Neural crest cell (in vitro differentiated cells): ENCODE data around the gene FMOD. TPM values are rescaled to one million over a fixed set of nuclear protein-coding genes. Genes with fewer than 3 reads are reported as not detected.

ENCODE experiments used
- DNase-seq: peaks from one replicate; pipeline ENCODE4 v3.0.0; 2021; ENCODE audit warnings: low read depth, mixed read lengths, low spot score
- H3K27ac Mint-ChIP-seq: one replicate; pipeline ENCODE4 v1.8.0; 2021; ENCODE audit warnings: mild to moderate bottlenecking, mixed read lengths; ENCODE audit not compliant: unreplicated experiment
- H3K27me3 Mint-ChIP-seq: 2 replicates; pipeline ENCODE4 v1.8.0; 2021; ENCODE audit warnings: low read depth, mild to moderate bottlenecking, mixed read lengths
- H3K36me3 Mint-ChIP-seq: 2 replicates; pipeline ENCODE4 v1.8.0; 2021; ENCODE audit warnings: low read depth, mild to moderate bottlenecking, mixed read lengths
- H3K4me1 Mint-ChIP-seq: 2 replicates; pipeline ENCODE4 v1.8.0; 2021; ENCODE audit warnings: mixed read lengths
- H3K4me3 Mint-ChIP-seq: one replicate; pipeline ENCODE4 v1.8.0; 2021; ENCODE audit warnings: mild to moderate bottlenecking, mixed read lengths
- H3K9me3 Mint-ChIP-seq: 2 replicates; pipeline ENCODE4 v1.8.0; 2021; ENCODE audit warnings: mixed read lengths
- long read RNA-seq: library from polyadenylated mRNA; unstranded; transcript quantifications from one replicate; pipeline ENCODE4 v2.0.0, GENCODE V29; 2020
- total RNA-seq: library from RNA; stranded (reverse); gene quantifications from 2 replicates; pipeline ENCODE4 v1.2.1, GENCODE V29; 2021
- TF ChIP-seq, protein P1 (sequence below): fragments of 200-600 bp; sonication (generic); conservative IDR thresholded peaks from 2 replicates; pipeline ENCODE4 v1.5.0; 2021; ENCODE audit warnings: antibody characterized with exemption, mild to moderate bottlenecking

FMOD gene
- 0.35 and 0.39 TPM in 2 replicates for total RNA-seq
- long read RNA-seq, partial matches to known transcripts, result 1 of 1 reads
- long read RNA-seq, other reads (novel, unspliced or antisense), result 0 of 1 reads

DNA sequence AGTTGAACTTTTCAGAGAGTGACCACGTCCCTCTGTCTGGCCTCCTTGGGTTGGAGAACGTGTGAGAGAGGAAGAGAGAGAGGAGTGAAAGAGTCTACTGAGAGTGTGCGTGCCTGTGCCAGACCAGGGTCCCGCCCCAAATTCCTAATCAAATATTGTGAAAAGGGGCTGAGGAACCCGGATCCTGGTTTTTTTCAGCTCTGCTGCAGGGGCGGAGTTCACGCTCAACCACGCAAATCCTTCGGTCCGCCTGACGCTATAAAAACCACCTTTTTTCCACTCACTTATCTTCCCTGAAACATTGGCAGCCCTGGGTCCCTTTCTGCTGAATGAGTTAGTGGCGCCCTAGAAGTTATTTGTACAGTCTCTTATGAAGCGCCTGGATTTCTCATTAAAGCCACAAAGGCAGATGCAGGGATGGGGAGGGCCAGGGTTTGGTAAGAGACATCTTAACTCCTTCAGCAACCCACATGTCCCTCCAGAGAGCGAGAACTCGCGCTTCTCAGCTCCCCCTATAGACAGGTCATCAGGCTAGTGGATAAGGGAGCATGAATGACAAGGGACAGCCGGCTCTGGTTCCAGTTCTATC is at the start of gene FMOD:
TSS of gene FMOD (minus strand) at position 86 of the 589 bp plus-strand sequence. CDS start 2,852 bp downstream, outside the sequence.
- Mint-ChIP-seq H3K4me3 (no peak within 1 kb of the TSS), H3K9me3 (peaks cover 3% of the 10 kb centered on the region), H3K27ac (peak within 1 kb of the TSS; percentile 4), H3K27me3 (peaks cover 7% of the 10 kb centered on the region), H3K36me3 (no peaks in the 10 kb centered on the region), H3K4me1 (peaks cover 9% of the 10 kb centered on the region)
- TF ChIP-seq, protein P1, sequence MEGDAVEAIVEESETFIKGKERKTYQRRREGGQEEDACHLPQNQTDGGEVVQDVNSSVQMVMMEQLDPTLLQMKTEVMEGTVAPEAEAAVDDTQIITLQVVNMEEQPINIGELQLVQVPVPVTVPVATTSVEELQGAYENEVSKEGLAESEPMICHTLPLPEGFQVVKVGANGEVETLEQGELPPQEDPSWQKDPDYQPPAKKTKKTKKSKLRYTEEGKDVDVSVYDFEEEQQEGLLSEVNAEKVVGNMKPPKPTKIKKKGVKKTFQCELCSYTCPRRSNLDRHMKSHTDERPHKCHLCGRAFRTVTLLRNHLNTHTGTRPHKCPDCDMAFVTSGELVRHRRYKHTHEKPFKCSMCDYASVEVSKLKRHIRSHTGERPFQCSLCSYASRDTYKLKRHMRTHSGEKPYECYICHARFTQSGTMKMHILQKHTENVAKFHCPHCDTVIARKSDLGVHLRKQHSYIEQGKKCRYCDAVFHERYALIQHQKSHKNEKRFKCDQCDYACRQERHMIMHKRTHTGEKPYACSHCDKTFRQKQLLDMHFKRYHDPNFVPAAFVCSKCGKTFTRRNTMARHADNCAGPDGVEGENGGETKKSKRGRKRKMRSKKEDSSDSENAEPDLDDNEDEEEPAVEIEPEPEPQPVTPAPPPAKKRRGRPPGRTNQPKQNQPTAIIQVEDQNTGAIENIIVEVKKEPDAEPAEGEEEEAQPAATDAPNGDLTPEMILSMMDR, result no peak
- no peak for DNase-seq

DNA sequence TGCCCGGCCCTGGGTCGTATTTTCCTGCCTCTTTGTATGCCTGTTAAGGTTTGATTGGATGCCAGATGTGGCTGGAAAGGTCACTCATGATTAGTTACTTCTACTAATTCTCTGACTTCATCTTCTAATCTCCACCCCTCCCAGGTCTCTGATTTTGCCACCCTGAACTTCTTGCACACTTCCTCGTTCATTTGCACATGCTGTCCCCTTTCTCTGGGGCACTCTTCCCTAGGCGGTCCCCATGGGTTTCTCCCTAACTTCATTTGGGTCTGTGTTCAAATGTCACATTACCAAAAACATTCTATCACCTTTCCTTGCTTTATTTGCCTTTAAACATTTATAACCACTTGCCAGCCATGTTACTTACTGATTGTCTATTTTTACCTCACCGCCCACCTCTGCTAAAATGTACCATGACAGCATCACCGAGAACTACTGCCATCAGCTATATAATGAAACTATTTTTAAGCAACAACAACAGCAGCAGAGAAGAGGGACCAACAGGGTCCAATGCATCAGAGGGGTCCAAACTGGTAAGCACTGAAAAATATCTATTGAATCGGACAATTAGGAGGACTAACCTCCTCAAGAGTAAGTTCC is 45.8 kb upstream of the FMOD start:
- Mint-ChIP-seq H3K9me3 (peaks cover 6% of the 10 kb centered on the region), H3K27ac (no peak overlapping the region), H3K36me3 (no peaks in the 10 kb centered on the region), H3K4me3 (no peak overlapping the region), H3K27me3 (peaks cover 18% of the 10 kb centered on the region), H3K4me1 (peaks cover 10% of the 10 kb centered on the region)
- TF ChIP-seq, protein P1, result no peak
- DNase-seq, result no peak

DNA sequence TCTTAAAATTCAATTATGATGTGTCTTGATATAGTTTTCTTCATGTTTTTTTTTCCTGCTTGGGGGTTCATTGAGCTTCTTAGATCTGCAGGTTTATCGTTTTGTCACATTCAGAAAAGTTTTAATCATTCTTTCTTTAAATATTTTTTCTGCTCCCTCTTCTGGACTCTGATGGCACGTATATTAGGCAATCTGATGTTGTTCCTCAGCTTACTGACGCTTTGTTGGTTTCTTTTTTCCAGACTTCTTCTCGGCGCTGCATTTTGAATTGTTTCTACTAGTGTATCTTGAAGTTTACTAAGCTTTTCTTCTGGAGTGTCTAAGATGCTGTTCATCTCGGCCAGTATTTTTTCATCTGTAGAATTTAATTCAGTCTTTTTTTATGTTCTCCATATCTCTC is 44.8 kb upstream of the FMOD start:
- no peak for DNase-seq
- no peak overlapping the region for H3K27ac Mint-ChIP-seq
- no peak overlapping the region for H3K4me3 Mint-ChIP-seq
- H3K4me1 Mint-ChIP-seq, result peaks cover under 1% of the 10 kb centered on the region
- TF ChIP-seq, protein P1, result no peak
- H3K36me3 Mint-ChIP-seq, result no peaks in the 10 kb centered on the region
- peaks cover 18% of the 10 kb centered on the region for H3K27me3 Mint-ChIP-seq
- H3K9me3 Mint-ChIP-seq, result peaks cover 6% of the 10 kb centered on the region

DNA sequence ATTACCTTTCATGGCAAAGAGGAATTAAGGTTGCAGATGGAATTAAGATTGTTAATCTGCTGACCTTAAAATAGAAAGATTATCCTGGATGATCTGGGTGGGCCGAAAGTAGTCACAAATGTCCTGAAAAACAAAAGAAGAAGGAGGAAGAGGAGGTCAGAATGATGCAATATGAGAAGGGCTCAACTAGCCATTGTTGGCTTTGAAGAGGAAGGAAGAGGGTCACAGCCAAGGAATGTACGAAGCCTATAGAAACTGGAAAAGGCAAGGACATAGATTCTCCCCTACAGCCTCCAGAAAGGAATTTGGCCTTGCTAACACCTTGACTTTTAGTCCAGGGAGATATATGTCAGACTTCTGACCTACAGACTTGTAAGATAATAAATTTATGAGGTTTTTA is 39.4 kb upstream of the FMOD start:
- Mint-ChIP-seq H3K9me3 (peaks cover 6% of the 10 kb centered on the region), H3K27me3 (peaks cover 4% of the 10 kb centered on the region), H3K27ac (no peak overlapping the region), H3K4me3 (no peak overlapping the region), H3K36me3 (no peaks in the 10 kb centered on the region), H3K4me1 (no peaks in the 10 kb centered on the region)
- TF ChIP-seq, protein P1, result no peak
- no peak for DNase-seq

DNA sequence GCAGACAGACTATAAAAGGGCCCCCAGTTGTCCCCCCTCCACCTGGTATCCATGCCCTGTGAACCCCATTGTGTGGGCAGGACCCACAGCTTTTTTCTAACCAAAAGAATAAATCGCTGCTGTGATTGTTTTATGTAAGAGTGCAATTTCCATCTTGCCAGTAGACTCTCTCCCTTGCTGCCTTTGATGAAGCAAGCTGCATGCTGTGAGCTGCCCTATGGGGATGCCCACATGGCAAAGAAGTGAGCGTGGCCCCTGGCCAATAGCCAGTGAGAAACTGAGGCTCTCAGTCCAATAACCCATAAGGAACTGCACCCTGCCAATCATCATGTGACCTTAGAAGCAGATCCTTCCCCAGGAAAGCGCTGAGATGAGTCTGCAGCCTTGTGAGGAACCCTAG is 37.8 kb upstream of the FMOD start:
- Mint-ChIP-seq H3K9me3 (peaks cover 6% of the 10 kb centered on the region), H3K27ac (no peak overlapping the region), H3K4me1 (no peaks in the 10 kb centered on the region), H3K36me3 (no peaks in the 10 kb centered on the region), H3K4me3 (no peak overlapping the region), H3K27me3 (peaks cover 10% of the 10 kb centered on the region)
- DNase-seq, result no peak
- TF ChIP-seq, protein P1, result no peak
